ENCODE measurements around the gene CX3CR1.

Gene CX3CR1

GRCh38 chr3:39222939-39223338, 56.9 kb downstream of the CX3CR1 start:
- DNase-seq (ENCODE audit: low spot score) = no peak

GRCh38 chr3:39222462-39222861, 57.4 kb downstream of the CX3CR1 start:
- DNase-seq (ENCODE audit: low spot score) = no peak

GRCh38 chr3:39221141-39221530, 58.7 kb downstream of the CX3CR1 start:
- no peak for DNase-seq (ENCODE audit: low spot score)

- DNase-seq (ENCODE audit: low spot score) = no peak
Measured at GRCh38 chr3:39220407-39221140, 59.3 kb downstream of the CX3CR1 start.

GRCh38 chr3:39219702-39220101, 60.1 kb downstream of the CX3CR1 start:
- no peak for DNase-seq (ENCODE audit: low spot score)

GRCh38 chr3:39216176-39216790, 63.6 kb downstream of the CX3CR1 start:
- no peak for DNase-seq (ENCODE audit: low spot score)

- DNase-seq (ENCODE audit: low spot score) = no peak
Measured at GRCh38 chr3:39213613-39214012, 66.2 kb downstream of the CX3CR1 start.
